H1 (cell line): ENCODE measurements around the gene TMC3. TPM values are rescaled to one million over a fixed set of nuclear protein-coding genes. Genes with fewer than 3 reads are reported as not detected.

Experiments used
- CTCF ChIA-PET: fragments of 300-600 bp; sonication (Branson Sonifier 250); formaldehyde crosslinking; loops from one replicate; lab custom pipeline; 2021; ENCODE audit not compliant: partially characterized antibody; lab: Charles Lee
- POLR2A ChIA-PET: fragments of 300-600 bp; sonication (Branson Sonifier 250); formaldehyde crosslinking; loops from one replicate; lab custom pipeline; 2021; ENCODE audit warnings: inconsistent platforms; ENCODE audit not compliant: partially characterized antibody; lab: Charles Lee
- DNase-seq, 2 experiments: peaks; one replicate each; pipeline versions ENCODE4 v3.0.0 to v3.0.0-alpha.2; 2010 to 2022; ENCODE audit warnings: low spot score in 2 of 2, low read depth in 1 of 2, mixed read lengths in 1 of 2
- FAIRE-seq: peaks from 2 replicates; lab custom pipeline; 2011; peaks lifted over from hg19 to GRCh38; lab: Jason Lieb, UNC
- H2AFZ ChIP-seq: 2 replicates; pipeline ENCODE4 v1.8.1; 2012; ENCODE audit warnings: low read length, inconsistent platforms
- H2AK5ac ChIP-seq: 2 replicates; pipeline ENCODE4 v1.6.1; 2013; ENCODE audit warnings: low read depth, low read length
- H2BK120ac ChIP-seq: replicated peaks from 2 replicates; pipeline ENCODE3; 2013; ENCODE audit warnings: low read depth, low read length, inconsistent platforms
- H2BK12ac ChIP-seq: 2 replicates; pipeline ENCODE4 v1.6.1; 2013; ENCODE audit warnings: low read depth, low read length
- H2BK15ac ChIP-seq: 2 replicates; pipeline ENCODE4 v1.6.1; 2013; ENCODE audit warnings: low read length
- H2BK20ac ChIP-seq: 2 replicates; pipeline ENCODE4 v1.6.1; 2013; ENCODE audit warnings: low read length
- H2BK5ac ChIP-seq: 2 replicates; pipeline ENCODE4 v1.6.1; 2013; ENCODE audit warnings: low read depth, low read length
- H3K14ac ChIP-seq: 2 replicates; pipeline ENCODE4 v1.6.1; 2013; ENCODE audit warnings: inconsistent platforms; ENCODE audit not compliant: insufficient read length
- H3K18ac ChIP-seq: 2 replicates; pipeline ENCODE4 v1.6.1; 2013; ENCODE audit warnings: low read length; ENCODE audit errors: extremely low read depth
- H3K23ac ChIP-seq: 2 replicates; pipeline ENCODE4 v1.6.1; 2013; ENCODE audit warnings: inconsistent platforms; ENCODE audit not compliant: insufficient read length
- H3K23me2 ChIP-seq: 2 replicates; pipeline ENCODE4 v1.6.1; 2013; ENCODE audit warnings: low read depth, low read length
- H3K27ac ChIP-seq: 2 replicates; pipeline ENCODE4 v1.6.1; 2011; ENCODE audit warnings: low read depth, low read length, inconsistent platforms
- H3K27me3 ChIP-seq, 4 experiments: replicated peaks in 1 of 4; 1 replicate in 1 of 4; 2 replicates in 3 of 4; pipeline versions ENCODE4 v1.6.1 to v1.8.1; 2011 to 2013; ENCODE audit warnings: low read length in 3 of 4, mild to moderate bottlenecking in 3 of 4, inconsistent platforms in 2 of 4, mixed read lengths in 2 of 4, moderate library complexity in 1 of 4; ENCODE audit not compliant: control insufficient read depth in 3 of 4, insufficient read depth in 3 of 4; ENCODE audit errors: extremely low read depth in 1 of 4
- H3K36me3 ChIP-seq, 4 experiments: 2 replicates each; pipeline versions ENCODE4 v1.6.1 to v1.8.1; 2011 to 2013; ENCODE audit warnings: mild to moderate bottlenecking in 4 of 4, low read length in 3 of 4, moderate library complexity in 2 of 4, control low read depth in 1 of 4, inconsistent platforms in 1 of 4; ENCODE audit not compliant: insufficient read depth in 4 of 4, control insufficient read depth in 2 of 4
- H3K4ac ChIP-seq: replicated peaks from 2 replicates; pipeline ENCODE3; 2013; ENCODE audit warnings: low read length, low read depth, mixed read lengths, inconsistent platforms; ENCODE audit not compliant: insufficient read length
- H3K4me1 ChIP-seq, 4 experiments: replicated peaks in 1 of 4; 1 replicate in 1 of 4; 2 replicates in 3 of 4; pipeline versions ENCODE4 v1.6.1 to v1.8.1; 2011 to 2013; ENCODE audit warnings: low read length in 3 of 4, inconsistent platforms in 2 of 4, mixed read lengths in 1 of 4; ENCODE audit not compliant: insufficient read depth in 4 of 4, control insufficient read depth in 3 of 4
- H3K4me2 ChIP-seq, 2 experiments: 2 replicates each; pipeline versions ENCODE4 v1.6.1 to v1.8.1; 2011 to 2013; ENCODE audit warnings: low read depth in 2 of 2, low read length in 2 of 2, control low read depth in 1 of 2, inconsistent platforms in 1 of 2, mild to moderate bottlenecking in 1 of 2; ENCODE audit not compliant: insufficient read depth in 1 of 2
- H3K4me3 ChIP-seq, 4 experiments: fragments of 200-600, 300-600 bp in 1 of 4; sonication (generic), shearing (Covaris generic), sonication (Bioruptor Twin) in 1 of 4; 2 replicates each; pipeline versions ENCODE4 v1.5.1 to v1.8.1; 2011 to 2016; ENCODE audit warnings: low read length in 4 of 4, low read depth in 3 of 4, control low read depth in 2 of 4, inconsistent platforms in 2 of 4, mild to moderate bottlenecking in 2 of 4, mixed read lengths in 1 of 4, moderate library complexity in 1 of 4; ENCODE audit not compliant: insufficient read depth in 2 of 4; ENCODE audit errors: extremely low read depth in 1 of 4
- H3K56ac ChIP-seq: replicated peaks from 2 replicates; pipeline ENCODE3; 2013; ENCODE audit warnings: low read depth, mild to moderate bottlenecking, mixed read lengths, low read length, inconsistent platforms; ENCODE audit not compliant: insufficient read length
- H3K79me1 ChIP-seq: 2 replicates; pipeline ENCODE4 v1.6.1; 2013; ENCODE audit warnings: low read depth, low read length, control low read depth
- H3K79me2 ChIP-seq, 2 experiments: 2 replicates each; pipeline versions ENCODE4 v1.6.1 to v1.8.1; 2012 to 2013; ENCODE audit warnings: low read length in 2 of 2, mild to moderate bottlenecking in 2 of 2, inconsistent platforms in 1 of 2; ENCODE audit not compliant: insufficient read depth in 2 of 2, control insufficient read depth in 1 of 2
- H3K9ac ChIP-seq, 4 experiments: replicated peaks in 1 of 4; 1 replicate in 1 of 4; 2 replicates in 3 of 4; pipeline versions ENCODE4 v1.6.1 to v1.8.1; 2011 to 2013; ENCODE audit warnings: low read depth in 3 of 4, low read length in 3 of 4, control low read depth in 2 of 4, mild to moderate bottlenecking in 2 of 4, moderate library complexity in 2 of 4, inconsistent platforms in 1 of 4; ENCODE audit errors: extremely low read depth in 1 of 4
- H3K9me3 ChIP-seq, 2 experiments: 2 replicates each; pipeline versions ENCODE4 v1.6.1 to v1.8.1; 2012 to 2013; ENCODE audit warnings: mild to moderate bottlenecking in 2 of 2, moderate library complexity in 2 of 2, control low read depth in 1 of 2, inconsistent platforms in 1 of 2, low read depth in 1 of 2, low read length in 1 of 2, mixed read lengths in 1 of 2; ENCODE audit not compliant: insufficient read depth in 2 of 2
- H4K20me1 ChIP-seq, 2 experiments: replicated peaks in 1 of 2; 2 replicates each; pipeline versions ENCODE3 to v1.8.1; 2011 to 2013; ENCODE audit warnings: inconsistent platforms in 2 of 2, low read length in 2 of 2, mild to moderate bottlenecking in 1 of 2; ENCODE audit not compliant: insufficient read depth in 2 of 2, control insufficient read depth in 1 of 2
- H4K5ac ChIP-seq: 2 replicates; pipeline ENCODE4 v1.6.1; 2013; ENCODE audit warnings: low read length, low read depth, mixed read lengths, inconsistent platforms; ENCODE audit not compliant: insufficient read length
- H4K8ac ChIP-seq: 2 replicates; pipeline ENCODE4 v1.8.0; 2013; ENCODE audit warnings: mild to moderate bottlenecking, moderate library complexity, low read length, inconsistent platforms; ENCODE audit not compliant: insufficient read depth; ENCODE audit errors: extremely low read depth
- H4K91ac ChIP-seq: replicated peaks from 2 replicates; pipeline ENCODE3; 2013; ENCODE audit warnings: low read length, mixed read lengths, inconsistent platforms; ENCODE audit not compliant: insufficient read length
- ATF3 ChIP-seq: IDR thresholded peaks from 2 replicates; pipeline ENCODE4 v1.6.1; 2011; ENCODE audit warnings: low read depth, mild to moderate bottlenecking, low read length; ENCODE audit not compliant: insufficient read depth
- CBX5 ChIP-seq: fragments of 300-800, 300-1000 bp; sonication (generic); IDR thresholded peaks from 2 replicates; pipeline ENCODE4 v1.7.1; 2016; ENCODE audit warnings: antibody characterized with exemption, low read length, low read depth
- CBX8 ChIP-seq: fragments of 300-800, 300-1000 bp; sonication (generic); IDR thresholded peaks from 2 replicates; pipeline ENCODE4 v1.7.1; 2016; ENCODE audit warnings: low read depth, low read length, borderline replicate concordance
- CHD1 ChIP-seq: IDR thresholded peaks from 2 replicates; pipeline ENCODE4 v1.6.1; 2012; ENCODE audit warnings: low read depth, low read length, improper control_type of control experiment
- CHD2 ChIP-seq: IDR thresholded peaks from 2 replicates; pipeline ENCODE4 v1.6.1; 2012; ENCODE audit warnings: low read length, improper control_type of control experiment
- CREB1 ChIP-seq: IDR thresholded peaks from 2 replicates; pipeline ENCODE4 v1.6.1; 2012; ENCODE audit warnings: inconsistent platforms
- GTF2F1 ChIP-seq: IDR thresholded peaks from 2 replicates; pipeline ENCODE4 v1.6.1; 2012; ENCODE audit warnings: low read depth, low read length, improper control_type of control experiment, borderline replicate concordance
- MAFK ChIP-seq: IDR thresholded peaks from 2 replicates; pipeline ENCODE4 v1.6.1; 2012; ENCODE audit warnings: low read depth, mild to moderate bottlenecking, improper control_type of control experiment, low read length
- RXRA ChIP-seq: IDR thresholded peaks from 2 replicates; pipeline ENCODE4 v1.6.1; 2011; ENCODE audit warnings: low read depth, mild to moderate bottlenecking, low read length, moderate library complexity; ENCODE audit not compliant: insufficient read depth
- TEAD4 ChIP-seq: IDR thresholded peaks from 2 replicates; pipeline ENCODE4 v1.6.1; 2012; ENCODE audit warnings: low read depth, low read length, inconsistent platforms, mixed read lengths
- WGBS, 2 experiments: shearing (Covaris generic) in 1 of 2; methylation state at CpG; one replicate each; pipeline versions ENCODE4 v1.1.6 to v1.1.7; 2013 to 2015; ENCODE audit warnings: low lambda C conversion rate in 2 of 2, mixed read lengths in 2 of 2, inconsistent platforms in 1 of 2, low coverage in 1 of 2, missing lambda C conversion rate in 1 of 2; ENCODE audit not compliant: insufficient replicate concordance in 2 of 2, insufficient coverage in 1 of 2, insufficient read length in 1 of 2; ENCODE audit errors: extremely low coverage in 1 of 2, missing lambda C conversion rate in 1 of 2; 5-methylcytosine and 5-hydroxymethylcytosine counted together
- polyA plus RNA-seq, 7 experiments: library from polyadenylated mRNA; depleted of rRNA in 3 of 7; stranded (reverse) in 5 of 7; unstranded in 2 of 7; fragments of >200 nt in 5 of 7; fragments of 200-250 nt in 2 of 7; gene quantifications; 1 replicate in 5 of 7; 2 replicates in 1 of 7; 4 replicates in 1 of 7; pipeline versions ENCODE4 v1.2.1 to v1.2.3, GENCODE V29; 2011 to 2013; ENCODE audit warnings: missing spikeins in 2 of 7, mixed read lengths in 2 of 7
- total RNA-seq: library from RNA; stranded (reverse); fragmentation: NEBNext Ultra II Directional; extraction: Animal tissue kit (Norgen Biotek cat#: 25700); gene quantifications from 2 replicates; pipeline ENCODE4 v1.2.1, GENCODE V29; 2021
- TF ChIP-seq, protein P1 (sequence below): IDR thresholded peaks from 2 replicates; pipeline ENCODE4 v1.6.1; 2012; ENCODE audit warnings: low read length, inconsistent platforms

TMC3 gene
- total and polyA plus RNA-seq, 2 of the 8 experiments (the other 6 are each of a cell fraction or from before 2014, with no cell fraction given), result not detected

GRCh38 chr15:81288040-81288439 is 86.0 kb downstream of the TMC3 start:
- TF ChIP-seq CHD2 (no peak), CHD1 (no peak), MAFK (no peak), ATF3 (no peak), CBX5 (no peak), CREB1 (no peak), GTF2F1 (no peak), TEAD4 (no peak), CBX8 (no peak), RXRA (no peak)
- TF ChIP-seq, protein P1, sequence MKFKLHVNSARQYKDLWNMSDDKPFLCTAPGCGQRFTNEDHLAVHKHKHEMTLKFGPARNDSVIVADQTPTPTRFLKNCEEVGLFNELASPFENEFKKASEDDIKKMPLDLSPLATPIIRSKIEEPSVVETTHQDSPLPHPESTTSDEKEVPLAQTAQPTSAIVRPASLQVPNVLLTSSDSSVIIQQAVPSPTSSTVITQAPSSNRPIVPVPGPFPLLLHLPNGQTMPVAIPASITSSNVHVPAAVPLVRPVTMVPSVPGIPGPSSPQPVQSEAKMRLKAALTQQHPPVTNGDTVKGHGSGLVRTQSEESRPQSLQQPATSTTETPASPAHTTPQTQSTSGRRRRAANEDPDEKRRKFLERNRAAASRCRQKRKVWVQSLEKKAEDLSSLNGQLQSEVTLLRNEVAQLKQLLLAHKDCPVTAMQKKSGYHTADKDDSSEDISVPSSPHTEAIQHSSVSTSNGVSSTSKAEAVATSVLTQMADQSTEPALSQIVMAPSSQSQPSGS, result no peak
- Histone ChIP-seq H3K36me3 (no peaks in the 10 kb centered on the region), H2AFZ (no peak overlapping the region), H2BK15ac (no peak overlapping the region), H3K4ac (no peak overlapping the region), H3K14ac (no peak overlapping the region), H2AK5ac (no peak overlapping the region), H4K5ac (no peak overlapping the region), H2BK120ac (no peak overlapping the region), H2BK20ac (0 out of 2 replicates have a peak overlapping the region, but pooled peaks have one; percentile 21), H4K20me1 (no peaks in the 10 kb centered on the region), H2BK12ac (no peak overlapping the region), H3K4me2 (no peak overlapping the region), H4K91ac (no peak overlapping the region), H3K4me1 (no peaks in the 10 kb centered on the region), H3K27ac (no peak overlapping the region), H3K56ac (no peak overlapping the region), H3K79me2 (no peaks in the 10 kb centered on the region), H3K23ac (no peak overlapping the region), H3K9ac (no peak overlapping the region), H3K79me1 (no peaks in the 10 kb centered on the region), H3K23me2 (no peaks in the 10 kb centered on the region), H3K9me3 (no peaks in the 10 kb centered on the region), H4K8ac (no peak overlapping the region), H3K4me3 (no peak overlapping the region), H3K27me3 (no peaks in the 10 kb centered on the region), H3K18ac (no peak overlapping the region), H2BK5ac (no peak overlapping the region)
- ChIA-PET POLR2A (no interaction called here), CTCF (interaction anchor here (1.5 to 2.8 kb wide), 2 partner anchors 22 to 30 kb away, joined by 4 to 9 read pairs; no protein-coding TSS in a partner anchor)
- no peak for DNase-seq
- no peak for FAIRE-seq
- 92% methylated on average over 3 of the region's 3 CpGs; no CpG with 5 or more reads in 1 of the 2 experiments for WGBS, 2 experiments
